Measurements from ENCODE around the gene DPP7.

DNA sequence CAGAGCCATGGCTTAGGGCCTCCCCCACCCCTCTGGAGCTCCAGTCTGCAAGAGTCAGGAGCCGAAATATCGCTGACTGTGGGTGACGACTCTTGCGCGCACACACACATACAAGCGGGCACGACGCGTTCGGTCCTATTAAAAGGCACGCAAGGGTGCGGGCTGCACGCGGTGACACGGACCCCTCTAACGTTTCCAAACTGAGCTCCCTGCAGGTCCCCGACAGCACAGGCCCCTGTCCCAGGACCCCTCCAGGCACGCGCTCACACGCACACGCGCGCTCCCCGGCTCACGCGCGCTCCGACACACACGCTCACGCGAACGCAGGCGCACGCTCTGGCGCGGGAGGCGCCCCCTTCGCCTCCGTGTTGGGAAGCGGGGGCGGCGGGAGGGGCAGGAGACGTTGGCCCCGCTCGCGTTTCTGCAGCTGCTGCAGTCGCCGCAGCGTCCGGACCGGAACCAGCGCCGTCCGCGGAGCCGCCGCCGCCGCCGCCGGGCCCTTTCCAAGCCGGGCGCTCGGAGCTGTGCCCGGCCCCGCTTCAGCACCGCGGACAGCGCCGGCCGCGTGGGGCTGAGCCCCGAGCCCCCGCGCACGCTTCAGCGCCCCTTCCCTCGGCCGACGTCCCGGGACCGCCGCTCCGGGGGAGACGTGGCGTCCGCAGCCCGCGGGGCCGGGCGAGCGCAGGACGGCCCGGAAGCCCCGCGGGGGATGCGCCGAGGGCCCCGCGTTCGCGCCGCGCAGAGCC, 24.4 kb upstream of the DPP7 start, which contains the start of gene GRIN1:
- TF ChIP-seq POLR2A (IDR thresholded peaks at IDR 0.05): no peak
- TF ChIP-seq, protein P1, sequence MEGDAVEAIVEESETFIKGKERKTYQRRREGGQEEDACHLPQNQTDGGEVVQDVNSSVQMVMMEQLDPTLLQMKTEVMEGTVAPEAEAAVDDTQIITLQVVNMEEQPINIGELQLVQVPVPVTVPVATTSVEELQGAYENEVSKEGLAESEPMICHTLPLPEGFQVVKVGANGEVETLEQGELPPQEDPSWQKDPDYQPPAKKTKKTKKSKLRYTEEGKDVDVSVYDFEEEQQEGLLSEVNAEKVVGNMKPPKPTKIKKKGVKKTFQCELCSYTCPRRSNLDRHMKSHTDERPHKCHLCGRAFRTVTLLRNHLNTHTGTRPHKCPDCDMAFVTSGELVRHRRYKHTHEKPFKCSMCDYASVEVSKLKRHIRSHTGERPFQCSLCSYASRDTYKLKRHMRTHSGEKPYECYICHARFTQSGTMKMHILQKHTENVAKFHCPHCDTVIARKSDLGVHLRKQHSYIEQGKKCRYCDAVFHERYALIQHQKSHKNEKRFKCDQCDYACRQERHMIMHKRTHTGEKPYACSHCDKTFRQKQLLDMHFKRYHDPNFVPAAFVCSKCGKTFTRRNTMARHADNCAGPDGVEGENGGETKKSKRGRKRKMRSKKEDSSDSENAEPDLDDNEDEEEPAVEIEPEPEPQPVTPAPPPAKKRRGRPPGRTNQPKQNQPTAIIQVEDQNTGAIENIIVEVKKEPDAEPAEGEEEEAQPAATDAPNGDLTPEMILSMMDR (IDR thresholded peaks at IDR 0.05): no peak
